Skin epidermis (tissue), 12 donors: ENCODE results near the gene FAM118A.
A peak's percentile ranks its signal among the peaks of the same experiment; 100 is the strongest.
"Not testable (repeated sequence)": the region's sequence is repeated elsewhere in the genome, so short reads cannot be mapped to it uniquely, and the experiment has no call there.

Source experiments
- H3K27ac ChIP-seq, 21 experiments: fragments of 200-600 bp; sonication (generic) in 11 of 21; one replicate each; pipeline ENCODE4 v1.5.0; 2020; ENCODE audit warnings: mild to moderate bottlenecking in 3 of 21, inconsistent platforms in 2 of 21, moderate library complexity in 2 of 21
- H3K4me3 ChIP-seq, 7 experiments: fragments of 200-600 bp; sonication (generic) in 2 of 7; one replicate each; pipeline ENCODE4 v1.5.0; 2020; ENCODE audit warnings: inconsistent platforms in 2 of 7, mild to moderate bottlenecking in 2 of 7, moderate library complexity in 1 of 7

The FAM118A gene

DNA sequence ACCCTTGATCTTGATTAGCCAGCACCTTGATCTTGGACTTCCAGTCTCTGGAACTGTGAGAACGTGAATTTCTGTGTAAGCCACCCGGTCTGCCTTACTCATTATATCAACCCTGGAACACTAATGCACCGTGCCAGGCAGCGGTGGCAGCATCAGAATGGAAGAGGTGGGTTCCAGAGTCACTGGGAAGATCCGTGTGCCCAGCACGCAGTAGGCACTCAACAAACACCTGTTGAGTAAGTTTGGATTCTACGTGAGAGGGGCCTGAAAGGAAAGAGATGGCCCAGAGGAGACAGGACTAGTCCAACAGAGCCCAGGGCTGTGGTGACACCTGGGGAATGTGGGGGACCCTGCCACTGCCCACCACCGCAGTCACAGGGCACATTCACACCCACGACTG, 31.6 kb upstream of the FAM118A start:
- no peak overlapping the region for H3K4me3 ChIP-seq
- no peak overlapping the region for H3K27ac ChIP-seq

DNA sequence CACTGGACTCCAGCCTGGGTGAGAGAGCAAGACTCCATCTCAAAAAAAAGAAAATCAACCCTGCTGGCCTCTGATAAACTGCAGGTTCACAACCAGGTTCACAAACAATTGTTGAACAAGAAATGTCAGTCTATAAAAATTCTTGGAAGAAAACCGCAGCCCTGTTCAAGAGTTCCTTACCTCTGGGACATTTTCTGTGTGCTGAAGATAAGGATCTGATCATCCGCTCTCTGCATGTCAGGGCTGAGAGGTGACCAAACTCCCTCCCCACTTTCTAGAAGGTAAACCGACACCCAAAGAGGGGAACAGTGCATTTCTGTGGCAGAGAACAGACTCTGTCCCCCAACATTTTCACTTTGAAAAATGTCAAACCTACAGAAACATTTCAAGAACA, 29.1 kb upstream of the FAM118A start:
- Histone ChIP-seq H3K4me3 (no peak overlapping the region), H3K27ac (peak overlapping the region in 16 of 21 experiments; percentile 7 to 81 (median 48))

DNA sequence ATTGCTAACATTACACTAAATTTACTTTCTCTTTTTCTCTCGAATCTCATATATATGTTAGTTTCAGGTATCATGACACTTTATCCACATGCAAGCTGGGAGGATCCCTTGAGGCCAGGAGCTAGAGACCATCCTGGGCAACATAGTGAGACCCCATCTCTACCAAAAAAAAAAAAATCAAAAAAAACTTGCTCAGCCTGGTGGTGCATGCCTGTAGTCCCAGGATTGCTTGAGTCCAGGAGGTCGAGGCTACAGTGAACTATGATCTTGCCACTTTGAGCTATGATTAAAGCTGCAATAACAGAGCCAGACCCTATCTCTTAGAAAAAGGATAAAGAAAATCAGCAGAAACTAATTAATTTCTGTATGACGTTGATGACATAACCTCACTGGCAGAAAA, 28.7 kb upstream of the FAM118A start:
- H3K27ac ChIP-seq: peak overlapping the region in 1 of 21 experiments; percentile 61
- no peak overlapping the region for H3K4me3 ChIP-seq

DNA sequence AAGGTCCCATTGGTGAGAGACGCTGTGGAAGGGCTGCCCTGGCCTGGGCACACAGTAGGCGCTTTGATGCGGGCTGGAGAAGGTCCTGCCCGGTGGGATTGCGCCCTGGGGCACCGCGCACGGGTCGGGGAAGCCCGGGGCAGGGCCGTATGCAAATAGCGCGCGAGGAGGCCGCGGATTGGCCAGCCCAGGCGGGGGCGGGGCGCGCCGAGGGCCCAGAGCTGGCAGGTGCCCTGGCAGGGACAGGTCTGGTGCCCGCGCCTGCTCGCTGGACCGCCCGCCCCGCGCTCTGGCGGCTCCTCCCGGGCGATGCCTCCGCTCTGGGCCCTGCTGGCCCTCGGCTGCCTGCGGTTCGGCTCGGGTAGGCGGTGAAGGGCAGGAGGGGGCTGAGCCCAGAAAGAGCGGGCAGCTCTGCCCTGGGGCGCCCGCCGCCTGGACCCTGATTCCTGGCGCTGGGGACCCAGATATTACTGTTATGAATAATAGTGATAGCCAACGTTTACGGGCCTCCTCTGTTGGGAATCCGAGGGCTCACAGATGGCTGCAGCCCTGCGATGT, 24.9 kb upstream of the FAM118A start, which contains the start of gene UPK3A:
Gene UPK3A (plus strand): TSS at position 245 of the 558 bp plus-strand sequence. CDS start 65 bp downstream, at position 310.
- Histone ChIP-seq H3K4me3 (peak within 1 kb of the TSS in 2 of 7 experiments; percentile 6 to 26), H3K27ac (peak within 1 kb of the TSS in 1 of 21 experiments; percentile 9)

DNA sequence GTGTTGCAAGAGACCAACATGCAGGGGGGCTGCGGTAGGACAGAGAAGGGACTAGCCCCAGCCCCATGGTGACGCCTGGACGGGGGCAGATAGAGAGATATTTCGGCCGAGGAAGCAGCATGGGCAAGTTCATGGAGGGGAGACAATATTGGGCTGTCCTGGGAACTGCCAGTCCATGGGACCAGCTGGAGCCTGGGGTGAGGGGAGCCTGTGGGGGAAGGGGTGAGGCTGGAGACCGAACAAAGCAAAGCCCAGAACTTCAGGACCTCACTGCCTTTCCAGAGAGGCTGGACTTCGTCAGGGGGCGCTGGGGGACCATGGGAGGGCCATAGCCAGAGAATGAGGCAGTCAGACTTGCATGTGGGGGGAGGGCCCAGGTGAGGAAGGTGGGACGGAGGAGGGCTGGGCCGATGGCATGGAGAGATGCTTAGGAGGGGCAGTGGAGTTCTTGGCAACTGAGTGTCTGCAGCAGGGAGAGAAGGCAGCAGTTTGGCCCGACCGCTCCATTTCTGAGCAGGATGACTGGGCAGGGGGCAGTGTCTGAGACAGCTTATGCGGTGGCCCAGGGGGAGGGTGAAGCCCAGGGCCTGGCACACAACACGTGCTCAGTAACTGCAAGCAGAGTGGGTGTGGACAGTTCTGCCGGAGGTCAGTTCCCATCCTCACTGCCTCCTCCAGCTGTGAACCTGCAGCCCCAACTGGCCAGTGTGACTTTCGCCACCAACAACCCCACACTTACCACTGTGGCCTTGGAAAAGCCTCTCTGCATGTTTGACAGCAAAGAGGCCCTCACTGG, 24.3 kb upstream of the FAM118A start:
- no peak overlapping the region for H3K27ac ChIP-seq
- no peak overlapping the region for H3K4me3 ChIP-seq

DNA sequence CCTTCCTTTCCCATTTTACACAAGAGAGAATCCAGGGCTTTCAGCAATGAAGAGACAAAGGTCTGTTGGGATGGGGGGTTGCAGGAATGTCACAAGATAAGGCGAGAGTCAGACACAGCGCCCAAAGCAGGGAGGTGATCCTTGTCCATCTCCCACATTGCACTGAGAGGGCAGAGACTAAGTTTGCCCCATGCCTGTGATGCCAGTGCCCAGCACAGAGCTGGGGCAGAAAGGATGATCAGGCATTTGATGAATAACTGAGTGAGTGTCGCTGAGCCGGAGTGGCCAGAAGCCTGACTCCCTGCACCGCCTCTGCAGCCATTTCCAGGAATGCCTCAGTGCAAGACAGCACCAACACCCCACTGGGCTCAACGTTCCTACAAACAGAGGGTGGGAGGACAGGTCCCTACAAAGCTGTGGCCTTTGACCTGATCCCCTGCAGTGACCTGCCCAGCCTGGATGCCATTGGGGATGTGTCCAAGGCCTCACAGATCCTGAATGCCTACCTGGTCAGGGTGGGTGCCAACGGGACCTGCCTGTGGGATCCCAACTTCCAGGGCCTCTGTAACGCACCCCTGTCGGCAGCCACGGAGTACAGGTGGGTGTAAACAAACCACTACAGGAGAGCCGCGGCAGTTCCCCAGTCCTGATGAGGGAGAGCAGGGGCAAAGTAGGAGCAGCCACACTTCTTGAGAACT, 22.7 kb upstream of the FAM118A start:
- Histone ChIP-seq H3K27ac (no peak overlapping the region), H3K4me3 (no peak overlapping the region)

DNA sequence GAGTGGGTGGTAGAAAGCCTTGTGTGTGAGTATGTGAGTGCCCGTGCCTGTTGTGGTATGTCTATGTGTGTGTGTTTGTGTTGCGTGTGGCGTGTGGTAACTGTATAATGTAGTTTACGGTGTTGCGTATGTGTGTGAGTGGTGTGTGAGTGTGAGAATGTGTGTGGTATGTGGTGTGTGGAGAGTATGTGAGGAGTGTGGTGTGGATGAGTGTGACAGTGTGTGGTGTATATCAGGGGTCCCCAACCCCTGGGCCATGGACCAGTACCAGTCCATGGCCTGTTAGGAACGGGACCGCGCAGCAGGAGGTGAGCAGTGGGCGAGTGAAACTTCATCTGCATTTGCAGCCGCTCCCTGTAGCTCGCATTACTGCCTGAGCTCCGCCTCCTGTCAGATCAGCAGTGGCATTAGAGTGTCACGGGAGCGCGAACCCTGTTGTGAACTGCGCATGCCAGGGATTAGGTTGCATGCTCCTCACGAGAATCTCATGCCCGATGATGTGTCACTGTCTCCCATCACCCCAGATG, 19.3 kb upstream of the FAM118A start:
- Histone ChIP-seq H3K4me3 (no peak overlapping the region), H3K27ac (peak overlapping the region in 1 of 21 experiments; percentile 16)

DNA sequence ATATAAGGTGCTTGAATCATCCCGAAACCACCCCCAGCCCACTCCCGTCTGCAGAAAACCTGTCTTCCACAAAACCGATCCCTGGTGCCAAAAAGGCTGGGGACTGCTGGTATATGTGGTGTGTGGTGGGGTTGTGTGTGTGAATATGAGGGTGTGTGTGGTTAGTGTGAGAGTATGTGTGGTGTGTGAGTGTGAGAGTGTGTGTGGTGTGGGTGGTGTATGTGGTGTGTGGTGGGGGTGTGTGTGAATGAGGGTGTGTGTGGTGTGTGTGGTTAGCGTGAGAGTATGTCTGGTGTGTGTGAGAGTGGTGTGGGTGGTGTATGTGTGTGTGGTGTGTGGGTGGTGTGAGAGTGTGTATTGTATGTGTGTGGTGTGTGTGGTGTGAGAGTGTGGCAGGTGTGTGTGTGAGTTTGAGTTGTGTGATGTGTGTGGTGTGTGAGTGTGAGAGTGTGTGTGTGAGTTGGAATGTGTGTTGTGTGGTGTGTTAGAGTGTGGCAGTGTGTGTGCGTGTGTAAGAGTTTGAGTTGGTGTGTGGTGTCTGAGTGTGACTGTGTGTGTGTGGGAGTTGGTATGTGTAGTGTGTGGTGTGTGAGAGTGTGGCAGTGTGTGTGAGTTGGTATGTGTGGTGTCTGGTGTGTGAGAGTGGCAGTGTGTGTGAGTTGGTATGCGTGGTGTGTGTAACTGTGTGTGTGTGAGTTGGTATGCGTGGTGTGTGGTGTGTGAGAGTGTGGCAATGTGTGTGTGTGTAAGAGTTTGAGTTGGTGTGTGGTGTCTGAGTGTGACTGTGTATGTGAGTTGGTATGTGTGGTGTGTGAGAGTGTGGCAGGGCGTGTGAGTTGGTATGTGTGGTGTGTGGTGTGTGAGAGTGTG, 18.4 kb upstream of the FAM118A start:
- Histone ChIP-seq H3K4me3 (no peak overlapping the region), H3K27ac (no peak overlapping the region)

DNA sequence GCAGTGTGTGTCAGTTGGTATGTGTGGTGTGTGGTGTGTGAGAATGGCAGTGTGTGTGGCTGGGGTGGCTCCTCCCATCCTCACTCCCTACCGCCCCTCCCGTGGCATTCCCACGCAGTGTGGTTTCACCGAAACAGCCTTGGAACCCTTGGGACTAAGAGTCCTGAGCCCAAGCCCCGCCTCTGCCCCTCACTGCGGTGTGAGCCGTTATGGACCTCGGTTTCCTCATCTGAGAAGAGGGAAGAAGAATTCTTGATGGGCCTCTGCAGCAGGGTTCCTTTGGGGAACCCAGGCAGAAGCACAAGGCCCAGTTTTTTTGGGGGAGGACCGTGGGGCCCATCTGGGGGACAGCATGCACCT, 17.8 kb upstream of the FAM118A start:
- Histone ChIP-seq H3K27ac (no peak overlapping the region), H3K4me3 (no peak overlapping the region)

DNA sequence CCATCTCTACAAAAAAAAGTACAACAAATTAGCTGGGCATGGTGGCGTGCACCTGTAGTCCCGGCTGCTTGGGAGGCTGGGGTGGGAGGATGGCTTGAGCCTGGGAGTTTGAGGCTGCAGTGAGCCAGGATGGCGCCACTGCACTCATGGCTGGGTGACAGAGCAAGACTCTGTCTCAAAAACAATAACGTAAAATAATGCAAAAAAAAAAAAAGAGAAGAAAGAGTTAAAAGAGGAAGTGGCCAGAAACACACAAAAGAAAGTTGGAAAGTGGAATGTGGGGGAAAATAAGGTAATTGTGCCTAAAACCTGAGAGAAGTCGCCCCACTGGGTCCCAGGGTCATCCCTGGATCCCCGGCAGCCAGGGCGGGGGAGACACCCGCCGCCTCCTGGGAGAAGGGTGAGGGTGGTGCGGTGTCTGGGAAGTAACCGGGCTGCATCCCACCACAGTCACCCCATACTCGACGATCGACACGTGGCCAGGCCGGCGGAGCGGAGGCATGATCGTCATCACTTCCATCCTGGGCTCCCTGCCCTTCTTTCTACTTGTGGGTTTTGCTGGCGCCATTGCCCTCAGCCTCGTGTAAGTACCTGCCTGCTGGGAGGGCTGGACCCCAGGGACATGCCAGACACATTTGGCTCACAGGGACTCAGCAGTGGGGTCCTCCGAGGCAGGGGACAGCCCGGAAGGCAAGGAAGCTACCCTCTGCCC, 16.8 kb upstream of the FAM118A start:
- Histone ChIP-seq H3K4me3 (no peak overlapping the region), H3K27ac (peak overlapping the region in 1 of 21 experiments; percentile 57)

DNA sequence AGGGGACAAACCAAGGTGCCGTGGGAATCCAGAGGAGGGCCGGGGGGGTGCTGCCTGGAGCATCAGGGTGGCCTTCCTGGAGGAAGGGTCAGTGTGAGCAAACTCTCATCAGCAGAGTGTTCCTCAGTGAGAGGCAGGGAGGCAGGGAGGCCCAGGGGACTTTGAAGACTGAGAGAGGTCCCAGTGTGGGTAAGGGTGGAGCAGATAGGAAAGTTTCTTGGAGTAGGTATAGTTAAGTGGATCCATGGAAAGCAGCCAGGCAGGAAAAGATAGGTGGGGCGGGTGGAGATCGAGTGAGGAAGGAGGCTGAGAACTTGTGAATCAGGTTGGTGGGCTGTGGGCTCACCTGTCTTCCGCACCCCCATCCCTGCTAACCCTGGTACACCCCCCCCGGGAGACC, 15.7 kb upstream of the FAM118A start:
- Histone ChIP-seq H3K27ac (no peak overlapping the region), H3K4me3 (no peak overlapping the region)

DNA sequence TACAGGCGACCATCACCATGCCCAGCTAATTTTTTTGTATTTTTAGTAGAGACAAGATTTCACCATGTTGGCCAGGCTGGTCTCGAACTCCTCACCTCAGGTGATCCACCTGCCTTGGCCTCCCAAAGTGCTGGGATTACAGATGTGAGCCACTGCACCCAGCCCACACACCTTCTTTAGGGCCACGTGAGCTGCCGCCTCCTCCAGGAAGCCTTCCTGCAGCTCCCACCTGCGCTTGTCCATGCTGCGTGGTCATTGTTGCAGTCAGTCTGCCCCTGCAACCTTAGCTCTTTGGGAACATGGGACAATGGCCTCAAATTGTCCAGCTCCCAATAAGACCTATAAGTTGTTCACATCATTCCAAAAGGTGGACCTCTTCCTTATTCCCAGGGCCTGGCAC, 14.7 kb upstream of the FAM118A start:
- not testable (repeated sequence) for H3K4me3 ChIP-seq, H3K27ac ChIP-seq

DNA sequence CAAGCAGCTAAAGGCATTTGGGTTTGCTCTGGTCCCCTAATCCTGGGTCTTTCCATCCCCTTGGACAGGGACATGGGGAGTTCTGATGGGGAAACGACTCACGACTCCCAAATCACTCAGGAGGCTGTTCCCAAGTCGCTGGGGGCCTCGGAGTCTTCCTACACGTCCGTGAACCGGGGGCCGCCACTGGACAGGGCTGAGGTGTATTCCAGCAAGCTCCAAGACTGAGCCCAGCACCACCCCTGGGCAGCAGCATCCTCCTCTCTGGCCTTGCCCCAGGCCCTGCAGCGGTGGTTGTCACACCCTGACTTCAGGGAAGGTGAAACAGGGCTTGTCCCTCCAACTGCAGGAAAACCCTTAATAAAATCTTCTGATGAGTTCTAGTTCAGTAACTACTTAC, 14.2 kb upstream of the FAM118A start:
- Histone ChIP-seq H3K4me3 (no peak overlapping the region), H3K27ac (peak overlapping the region in 2 of 21 experiments; percentile 63 to 82)

DNA sequence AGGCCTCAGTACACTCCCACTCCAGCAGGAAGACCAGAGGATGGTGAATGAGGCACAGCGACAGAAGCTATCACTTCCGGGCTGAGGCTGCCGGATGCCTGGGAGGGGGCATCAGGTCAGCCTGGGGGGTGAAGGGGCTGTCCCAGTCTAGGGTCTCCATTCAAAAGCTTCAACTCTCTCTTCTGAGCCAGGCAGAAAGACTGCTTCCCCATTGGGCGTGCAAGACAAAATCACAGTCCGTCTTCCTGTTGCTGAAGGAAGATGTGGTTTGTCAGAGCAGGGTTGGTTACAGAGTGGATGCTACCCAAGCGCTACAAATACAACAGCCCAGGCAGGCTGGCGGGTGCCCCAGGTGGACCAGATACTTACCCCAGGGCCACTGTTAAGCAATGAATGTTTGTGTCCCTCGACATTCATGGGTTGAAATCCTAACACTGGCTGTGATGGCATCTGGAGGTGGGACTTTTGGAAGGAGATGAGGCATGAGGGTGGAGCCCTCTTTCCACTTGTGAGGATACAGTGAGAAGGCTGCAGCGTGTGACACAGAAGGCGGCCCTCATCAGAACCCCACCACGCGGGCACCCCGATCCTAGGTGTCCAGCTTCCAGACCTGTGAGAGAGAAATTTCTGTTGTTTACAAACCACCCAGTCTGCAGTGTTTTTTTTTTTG, 13.0 kb upstream of the FAM118A start:
- Histone ChIP-seq H3K27ac (peak overlapping the region in 12 of 21 experiments; percentile 2 to 82 (median 60)), H3K4me3 (no peak overlapping the region)

DNA sequence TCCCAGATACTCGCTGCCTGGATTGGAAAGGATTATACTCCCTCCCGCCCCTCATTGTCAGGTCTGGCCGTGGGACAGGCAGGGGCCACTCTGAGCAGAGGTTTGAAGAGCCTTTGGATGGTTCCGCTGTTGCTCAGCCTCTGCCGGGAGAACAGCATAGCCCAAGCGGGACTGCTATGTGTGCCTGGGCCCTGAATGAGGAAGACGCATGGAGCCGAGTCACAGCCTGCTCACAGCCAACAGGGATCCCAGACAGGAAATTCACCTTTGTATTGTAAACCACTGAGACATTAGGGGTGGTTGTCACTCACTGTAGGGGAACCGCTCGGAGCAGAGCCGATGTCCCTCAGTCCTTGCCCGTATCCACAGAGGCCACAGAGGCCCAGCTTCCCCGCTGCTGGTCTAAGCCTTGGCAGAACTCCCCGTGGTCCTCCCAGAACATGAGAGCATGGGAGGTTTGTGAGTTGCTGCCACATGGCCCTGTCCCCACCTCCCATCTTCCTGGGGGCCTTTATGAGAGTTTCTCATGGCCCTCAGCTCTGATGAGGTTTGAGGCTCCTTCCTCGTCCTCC, 10.7 kb upstream of the FAM118A start:
- H3K27ac ChIP-seq: peak overlapping the region in 2 of 21 experiments; percentile 1 to 27
- no peak overlapping the region for H3K4me3 ChIP-seq

DNA sequence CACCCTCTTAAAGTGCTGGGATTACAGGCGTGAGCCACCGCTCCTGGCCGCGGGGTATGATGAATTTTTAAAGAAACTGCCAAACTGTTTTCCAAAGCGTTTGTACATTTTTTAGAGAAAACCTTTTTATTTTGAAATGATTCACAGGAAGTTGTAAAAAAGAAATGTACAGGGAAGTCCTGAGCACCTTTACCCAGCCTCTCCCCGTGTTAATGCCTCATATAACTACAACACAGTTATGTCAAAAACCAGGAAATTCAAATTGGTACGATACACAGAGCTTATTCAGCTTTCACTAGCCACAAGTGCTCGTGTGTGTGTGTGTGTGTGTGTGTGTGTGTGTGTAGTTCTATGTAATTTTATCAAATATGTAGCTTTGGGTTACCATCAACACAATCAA, 7.0 kb upstream of the FAM118A start:
- H3K27ac ChIP-seq: peak overlapping the region in 2 of 21 experiments; percentile 25 to 34
- no peak overlapping the region for H3K4me3 ChIP-seq

DNA sequence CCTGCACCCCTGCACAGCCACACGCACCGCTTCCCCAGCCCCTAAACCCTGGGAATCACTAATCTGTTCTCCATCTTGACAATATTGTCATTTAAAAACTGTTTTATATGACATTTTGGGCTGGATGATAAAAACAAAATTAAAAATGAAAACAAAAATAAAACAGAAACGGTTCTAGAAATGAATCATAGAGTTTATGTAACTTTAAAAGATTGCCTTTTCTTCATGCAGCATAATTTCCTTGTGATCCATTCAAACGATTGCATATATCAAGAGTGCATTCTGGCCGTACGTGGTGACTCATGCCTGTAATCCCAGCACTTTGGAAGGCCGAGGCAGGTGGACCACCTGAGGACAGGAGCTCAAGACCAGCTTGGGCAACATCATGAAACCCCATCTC, 6.6 kb upstream of the FAM118A start:
- peak overlapping the region in 1 of 21 experiments; percentile 25 for H3K27ac ChIP-seq
- no peak overlapping the region for H3K4me3 ChIP-seq

DNA sequence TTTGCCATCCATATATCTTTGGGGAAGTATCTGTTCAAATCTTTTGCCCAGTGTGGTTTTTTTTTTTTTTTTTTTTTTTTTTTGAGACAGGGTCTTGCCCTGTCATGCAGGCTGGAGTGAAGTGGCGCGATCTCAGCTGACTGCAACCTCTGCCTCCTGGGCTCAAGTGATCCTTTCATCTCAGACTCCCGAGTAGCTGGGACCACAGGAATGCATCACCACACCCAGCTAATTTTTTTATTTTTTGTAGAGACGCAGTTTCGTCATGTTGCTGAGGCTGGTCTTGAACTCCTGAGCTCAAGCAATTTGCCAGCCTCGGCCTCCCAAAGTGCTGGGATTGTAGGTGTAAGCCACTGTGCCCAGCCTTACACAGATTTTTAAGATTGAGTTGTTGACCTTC, 4.8 kb upstream of the FAM118A start:
- Histone ChIP-seq H3K27ac (peak overlapping the region in 1 of 21 experiments; percentile 24), H3K4me3 (no peak overlapping the region)
